H1 (cell line): ENCODE results near the gene NEGR1. TPM values are rescaled to one million over a fixed set of nuclear protein-coding genes. Genes with fewer than 3 reads are reported as not detected.

ENCODE experiments used
- CTCF ChIA-PET: fragments of 300-600 bp; sonication (Branson Sonifier 250); formaldehyde crosslinking; loops from one replicate; lab custom pipeline; 2021; ENCODE audit not compliant: partially characterized antibody; lab: Charles Lee
- POLR2A ChIA-PET: fragments of 300-600 bp; sonication (Branson Sonifier 250); formaldehyde crosslinking; loops from one replicate; lab custom pipeline; 2021; ENCODE audit warnings: inconsistent platforms; ENCODE audit not compliant: partially characterized antibody; lab: Charles Lee
- DNase-seq, 2 experiments: peaks; one replicate each; pipeline versions ENCODE4 v3.0.0 to v3.0.0-alpha.2; 2010 to 2022; ENCODE audit warnings: low spot score in 2 of 2, low read depth in 1 of 2, mixed read lengths in 1 of 2
- FAIRE-seq: peaks from 2 replicates; lab custom pipeline; 2011; peaks lifted over from hg19 to GRCh38; lab: Jason Lieb, UNC
- H2AFZ ChIP-seq: 2 replicates; pipeline ENCODE4 v1.8.1; 2012; ENCODE audit warnings: low read length, inconsistent platforms
- H2AK5ac ChIP-seq: 2 replicates; pipeline ENCODE4 v1.6.1; 2013; ENCODE audit warnings: low read depth, low read length
- H2BK120ac ChIP-seq: replicated peaks from 2 replicates; pipeline ENCODE3; 2013; ENCODE audit warnings: low read depth, low read length, inconsistent platforms
- H2BK12ac ChIP-seq: 2 replicates; pipeline ENCODE4 v1.6.1; 2013; ENCODE audit warnings: low read depth, low read length
- H2BK15ac ChIP-seq: 2 replicates; pipeline ENCODE4 v1.6.1; 2013; ENCODE audit warnings: low read length
- H2BK20ac ChIP-seq: 2 replicates; pipeline ENCODE4 v1.6.1; 2013; ENCODE audit warnings: low read length
- H2BK5ac ChIP-seq: 2 replicates; pipeline ENCODE4 v1.6.1; 2013; ENCODE audit warnings: low read depth, low read length
- H3K14ac ChIP-seq: 2 replicates; pipeline ENCODE4 v1.6.1; 2013; ENCODE audit warnings: inconsistent platforms; ENCODE audit not compliant: insufficient read length
- H3K18ac ChIP-seq: 2 replicates; pipeline ENCODE4 v1.6.1; 2013; ENCODE audit warnings: low read length; ENCODE audit errors: extremely low read depth
- H3K23ac ChIP-seq: 2 replicates; pipeline ENCODE4 v1.6.1; 2013; ENCODE audit warnings: inconsistent platforms; ENCODE audit not compliant: insufficient read length
- H3K23me2 ChIP-seq: 2 replicates; pipeline ENCODE4 v1.6.1; 2013; ENCODE audit warnings: low read depth, low read length
- H3K27ac ChIP-seq: 2 replicates; pipeline ENCODE4 v1.6.1; 2011; ENCODE audit warnings: low read depth, low read length, inconsistent platforms
- H3K27me3 ChIP-seq, 4 experiments: replicated peaks in 1 of 4; 1 replicate in 1 of 4; 2 replicates in 3 of 4; pipeline versions ENCODE4 v1.6.1 to v1.8.1; 2011 to 2013; ENCODE audit warnings: low read length in 3 of 4, mild to moderate bottlenecking in 3 of 4, inconsistent platforms in 2 of 4, mixed read lengths in 2 of 4, moderate library complexity in 1 of 4; ENCODE audit not compliant: control insufficient read depth in 3 of 4, insufficient read depth in 3 of 4; ENCODE audit errors: extremely low read depth in 1 of 4
- H3K36me3 ChIP-seq, 4 experiments: 2 replicates each; pipeline versions ENCODE4 v1.6.1 to v1.8.1; 2011 to 2013; ENCODE audit warnings: mild to moderate bottlenecking in 4 of 4, low read length in 3 of 4, moderate library complexity in 2 of 4, control low read depth in 1 of 4, inconsistent platforms in 1 of 4; ENCODE audit not compliant: insufficient read depth in 4 of 4, control insufficient read depth in 2 of 4
- H3K4ac ChIP-seq: replicated peaks from 2 replicates; pipeline ENCODE3; 2013; ENCODE audit warnings: low read length, low read depth, mixed read lengths, inconsistent platforms; ENCODE audit not compliant: insufficient read length
- H3K4me1 ChIP-seq, 4 experiments: replicated peaks in 1 of 4; 1 replicate in 1 of 4; 2 replicates in 3 of 4; pipeline versions ENCODE4 v1.6.1 to v1.8.1; 2011 to 2013; ENCODE audit warnings: low read length in 3 of 4, inconsistent platforms in 2 of 4, mixed read lengths in 1 of 4; ENCODE audit not compliant: insufficient read depth in 4 of 4, control insufficient read depth in 3 of 4
- H3K4me2 ChIP-seq, 2 experiments: 2 replicates each; pipeline versions ENCODE4 v1.6.1 to v1.8.1; 2011 to 2013; ENCODE audit warnings: low read depth in 2 of 2, low read length in 2 of 2, control low read depth in 1 of 2, inconsistent platforms in 1 of 2, mild to moderate bottlenecking in 1 of 2; ENCODE audit not compliant: insufficient read depth in 1 of 2
- H3K4me3 ChIP-seq, 4 experiments: fragments of 200-600, 300-600 bp in 1 of 4; sonication (generic), shearing (Covaris generic), sonication (Bioruptor Twin) in 1 of 4; 2 replicates each; pipeline versions ENCODE4 v1.5.1 to v1.8.1; 2011 to 2016; ENCODE audit warnings: low read length in 4 of 4, low read depth in 3 of 4, control low read depth in 2 of 4, inconsistent platforms in 2 of 4, mild to moderate bottlenecking in 2 of 4, mixed read lengths in 1 of 4, moderate library complexity in 1 of 4; ENCODE audit not compliant: insufficient read depth in 2 of 4; ENCODE audit errors: extremely low read depth in 1 of 4
- H3K56ac ChIP-seq: replicated peaks from 2 replicates; pipeline ENCODE3; 2013; ENCODE audit warnings: low read depth, mild to moderate bottlenecking, mixed read lengths, low read length, inconsistent platforms; ENCODE audit not compliant: insufficient read length
- H3K79me1 ChIP-seq: 2 replicates; pipeline ENCODE4 v1.6.1; 2013; ENCODE audit warnings: low read depth, low read length, control low read depth
- H3K79me2 ChIP-seq, 2 experiments: 2 replicates each; pipeline versions ENCODE4 v1.6.1 to v1.8.1; 2012 to 2013; ENCODE audit warnings: low read length in 2 of 2, mild to moderate bottlenecking in 2 of 2, inconsistent platforms in 1 of 2; ENCODE audit not compliant: insufficient read depth in 2 of 2, control insufficient read depth in 1 of 2
- H3K9ac ChIP-seq, 4 experiments: replicated peaks in 1 of 4; 1 replicate in 1 of 4; 2 replicates in 3 of 4; pipeline versions ENCODE4 v1.6.1 to v1.8.1; 2011 to 2013; ENCODE audit warnings: low read depth in 3 of 4, low read length in 3 of 4, control low read depth in 2 of 4, mild to moderate bottlenecking in 2 of 4, moderate library complexity in 2 of 4, inconsistent platforms in 1 of 4; ENCODE audit errors: extremely low read depth in 1 of 4
- H3K9me3 ChIP-seq, 2 experiments: 2 replicates each; pipeline versions ENCODE4 v1.6.1 to v1.8.1; 2012 to 2013; ENCODE audit warnings: mild to moderate bottlenecking in 2 of 2, moderate library complexity in 2 of 2, control low read depth in 1 of 2, inconsistent platforms in 1 of 2, low read depth in 1 of 2, low read length in 1 of 2, mixed read lengths in 1 of 2; ENCODE audit not compliant: insufficient read depth in 2 of 2
- H4K20me1 ChIP-seq, 2 experiments: replicated peaks in 1 of 2; 2 replicates each; pipeline versions ENCODE3 to v1.8.1; 2011 to 2013; ENCODE audit warnings: inconsistent platforms in 2 of 2, low read length in 2 of 2, mild to moderate bottlenecking in 1 of 2; ENCODE audit not compliant: insufficient read depth in 2 of 2, control insufficient read depth in 1 of 2
- H4K5ac ChIP-seq: 2 replicates; pipeline ENCODE4 v1.6.1; 2013; ENCODE audit warnings: low read length, low read depth, mixed read lengths, inconsistent platforms; ENCODE audit not compliant: insufficient read length
- H4K8ac ChIP-seq: 2 replicates; pipeline ENCODE4 v1.8.0; 2013; ENCODE audit warnings: mild to moderate bottlenecking, moderate library complexity, low read length, inconsistent platforms; ENCODE audit not compliant: insufficient read depth; ENCODE audit errors: extremely low read depth
- H4K91ac ChIP-seq: replicated peaks from 2 replicates; pipeline ENCODE3; 2013; ENCODE audit warnings: low read length, mixed read lengths, inconsistent platforms; ENCODE audit not compliant: insufficient read length
- RBBP5 ChIP-seq: IDR thresholded peaks from 2 replicates; pipeline ENCODE4 v1.7.1; 2012; ENCODE audit warnings: low read depth, mild to moderate bottlenecking, inconsistent platforms, low read length, moderate library complexity, borderline replicate concordance
- SP2 ChIP-seq: IDR thresholded peaks from 2 replicates; pipeline ENCODE4 v1.6.1; 2012; ENCODE audit warnings: mild to moderate bottlenecking, low read length, inconsistent platforms
- USF2 ChIP-seq: IDR thresholded peaks from 2 replicates; pipeline ENCODE4 v1.6.1; 2011; ENCODE audit warnings: low read length, improper control_type of control experiment
- WGBS, 2 experiments: shearing (Covaris generic) in 1 of 2; methylation state at CpG; one replicate each; pipeline versions ENCODE4 v1.1.6 to v1.1.7; 2013 to 2015; ENCODE audit warnings: low lambda C conversion rate in 2 of 2, mixed read lengths in 2 of 2, inconsistent platforms in 1 of 2, low coverage in 1 of 2, missing lambda C conversion rate in 1 of 2; ENCODE audit not compliant: insufficient replicate concordance in 2 of 2, insufficient coverage in 1 of 2, insufficient read length in 1 of 2; ENCODE audit errors: extremely low coverage in 1 of 2, missing lambda C conversion rate in 1 of 2; 5-methylcytosine and 5-hydroxymethylcytosine counted together
- polyA plus RNA-seq, 7 experiments: library from polyadenylated mRNA; depleted of rRNA in 3 of 7; stranded (reverse) in 5 of 7; unstranded in 2 of 7; fragments of >200 nt in 5 of 7; fragments of 200-250 nt in 2 of 7; gene quantifications; 1 replicate in 5 of 7; 2 replicates in 1 of 7; 4 replicates in 1 of 7; pipeline versions ENCODE4 v1.2.1 to v1.2.3, GENCODE V29; 2011 to 2013; ENCODE audit warnings: missing spikeins in 2 of 7, mixed read lengths in 2 of 7
- total RNA-seq: library from RNA; stranded (reverse); fragmentation: NEBNext Ultra II Directional; extraction: Animal tissue kit (Norgen Biotek cat#: 25700); gene quantifications from 2 replicates; pipeline ENCODE4 v1.2.1, GENCODE V29; 2021

NEGR1 gene
- total and polyA plus RNA-seq, 2 of the 8 experiments (the other 6 are each of a cell fraction or from before 2014, with no cell fraction given) = 0.71 to 1.3 TPM

- Histone ChIP-seq H3K18ac (no peak overlapping the region), H3K27ac (no peak overlapping the region), H3K4me3 (no peak overlapping the region), H4K20me1 (no peaks in the 10 kb centered on the region), H4K5ac (no peak overlapping the region), H2BK120ac (no peak overlapping the region), H4K8ac (no peak overlapping the region), H2BK15ac (no peak overlapping the region), H2BK12ac (no peak overlapping the region), H3K23me2 (no peaks in the 10 kb centered on the region), H3K23ac (no peak overlapping the region), H3K36me3 (no peaks in the 10 kb centered on the region), H3K79me2 (no peaks in the 10 kb centered on the region), H3K79me1 (no peaks in the 10 kb centered on the region), H3K9me3 (no peaks in the 10 kb centered on the region), H3K9ac (no peak overlapping the region), H2AK5ac (no peak overlapping the region), H3K27me3 (no peaks in the 10 kb centered on the region), H3K56ac (no peak overlapping the region), H3K4ac (no peak overlapping the region), H3K14ac (no peak overlapping the region), H3K4me1 (peaks cover 0 to 3% (median 2%) of the 10 kb centered on the region in 4 experiments; a peak in 2 of 7 replicates), H3K4me2 (no peak overlapping the region), H2BK20ac (no peak overlapping the region), H2BK5ac (no peak overlapping the region), H2AFZ (no peak overlapping the region), H4K91ac (no peak overlapping the region)
- ChIA-PET CTCF (interaction anchor here (0.6 to 0.7 kb wide), 2 partner anchors 310 to 800 kb away, joined by 3 to 4 read pairs; no protein-coding TSS in a partner anchor), POLR2A (no interaction called here)
- TF ChIP-seq SP2 (no peak), USF2 (no peak), RBBP5 (no peak)
- 91% methylated on average over 2 of the region's 2 CpGs; no CpG with 5 or more reads in 1 of the 2 experiments for WGBS, 2 experiments
- DNase-seq (no peak), FAIRE-seq (no peak)
These were observed 275.0 kb downstream of the NEGR1 start for GRCh38 chr1:72007312-72007711.
